SK-N-SH treated with all-trans-retinoic acid at 6 μM for 48 hours (cell line): ENCODE measurements around the gene AREL1.

ENCODE experiments used
- ARNTL ChIP-seq: fragments of 450-650 bp; formaldehyde crosslinking; IDR thresholded peaks from 2 replicates; pipeline ENCODE4 v1.5.0; 2020; ENCODE audit warnings: low read depth, mild to moderate bottlenecking, moderate library complexity, borderline replicate concordance
- ESRRG ChIP-seq: fragments of 250-450 bp; sonication (Bioruptor Pico); IDR thresholded peaks from 2 replicates; pipeline ENCODE4 v1.6.1; 2021; ENCODE audit warnings: mild to moderate bottlenecking
- GLIS3 ChIP-seq: fragments of 250-450 bp; sonication (Bioruptor Pico); IDR thresholded peaks from 2 replicates; pipeline ENCODE4 v1.5.0; 2020; ENCODE audit warnings: mild to moderate bottlenecking, moderate library complexity
- OSR1 ChIP-seq: fragments of 250-450 bp; sonication (Bioruptor Pico); IDR thresholded peaks from 2 replicates; pipeline ENCODE4 v1.8.0; 2022; ENCODE audit warnings: moderate library complexity, mild to moderate bottlenecking, inconsistent platforms
- PPARA ChIP-seq: fragments of 250-450 bp; sonication (Bioruptor Pico); IDR thresholded peaks from 2 replicates; pipeline ENCODE4 v1.5.0; 2020; ENCODE audit warnings: mild to moderate bottlenecking, borderline replicate concordance
- RARB ChIP-seq: fragments of 250-450 bp; sonication (Bioruptor Pico); IDR thresholded peaks from 2 replicates; pipeline ENCODE4 v1.8.0; 2021; ENCODE audit warnings: mild to moderate bottlenecking, moderate library complexity
- TOX ChIP-seq: fragments of 250-450 bp; sonication (Bioruptor Pico); IDR thresholded peaks from 2 replicates; pipeline ENCODE4 v1.8.0; 2021; ENCODE audit warnings: mild to moderate bottlenecking, moderate library complexity, borderline replicate concordance
- ZC3H10 ChIP-seq: fragments of 250-450 bp; sonication (Bioruptor Pico); IDR thresholded peaks from 2 replicates; pipeline ENCODE4 v1.5.1; 2021; ENCODE audit warnings: mild to moderate bottlenecking, moderate library complexity
- ZFP30 ChIP-seq: fragments of 450-650 bp; formaldehyde crosslinking; IDR thresholded peaks from 2 replicates; pipeline ENCODE4 v1.5.0; 2022; ENCODE audit warnings: mild to moderate bottlenecking, moderate library complexity
- ZNF8 ChIP-seq: fragments of 450-650 bp; formaldehyde crosslinking; IDR thresholded peaks from 2 replicates; pipeline ENCODE4 v1.5.0; 2020; ENCODE audit warnings: mild to moderate bottlenecking, moderate library complexity

- TF ChIP-seq PPARA = no peak
- no peak for TF ChIP-seq GLIS3 (CRISPR knock-in tag)
- TF ChIP-seq ZFP30 = no peak
- no peak for TF ChIP-seq ARNTL (CRISPR knock-in tag)
- no peak for TF ChIP-seq ESRRG
- TF ChIP-seq TOX (CRISPR knock-in tag) = no peak
- no peak for TF ChIP-seq RARB (CRISPR knock-in tag)
- no peak for TF ChIP-seq ZNF8 (CRISPR knock-in tag)
- TF ChIP-seq OSR1 (CRISPR knock-in tag) = no peak
- no peak for TF ChIP-seq ZC3H10
These were observed 22.2 kb upstream of the AREL1 start for GRCh38 chr14:74735125-74735524.
